ENCODE data around the gene MYRF.

MYRF gene

DNA sequence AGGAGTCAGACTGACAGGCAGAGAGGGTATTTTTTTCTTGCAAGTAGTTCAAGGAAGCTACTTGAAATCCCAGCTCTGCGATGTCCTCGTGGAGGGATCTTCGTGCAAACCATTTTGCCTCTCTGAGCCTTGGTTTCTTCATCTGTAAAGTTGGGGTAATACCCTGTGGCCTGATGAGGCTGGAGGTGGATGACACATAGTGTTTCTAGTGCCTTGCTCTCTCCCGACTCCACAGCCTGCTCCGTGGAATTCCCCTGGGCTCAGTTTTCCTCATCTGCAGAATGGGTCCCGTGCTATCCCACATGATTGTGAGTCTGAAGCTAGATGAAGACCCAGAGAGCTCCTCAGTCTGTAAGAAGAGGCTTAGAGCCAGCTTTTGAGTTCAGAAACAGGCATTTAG, 39.6 kb upstream of the MYRF start:
- TF ChIP-seq, protein P1, sequence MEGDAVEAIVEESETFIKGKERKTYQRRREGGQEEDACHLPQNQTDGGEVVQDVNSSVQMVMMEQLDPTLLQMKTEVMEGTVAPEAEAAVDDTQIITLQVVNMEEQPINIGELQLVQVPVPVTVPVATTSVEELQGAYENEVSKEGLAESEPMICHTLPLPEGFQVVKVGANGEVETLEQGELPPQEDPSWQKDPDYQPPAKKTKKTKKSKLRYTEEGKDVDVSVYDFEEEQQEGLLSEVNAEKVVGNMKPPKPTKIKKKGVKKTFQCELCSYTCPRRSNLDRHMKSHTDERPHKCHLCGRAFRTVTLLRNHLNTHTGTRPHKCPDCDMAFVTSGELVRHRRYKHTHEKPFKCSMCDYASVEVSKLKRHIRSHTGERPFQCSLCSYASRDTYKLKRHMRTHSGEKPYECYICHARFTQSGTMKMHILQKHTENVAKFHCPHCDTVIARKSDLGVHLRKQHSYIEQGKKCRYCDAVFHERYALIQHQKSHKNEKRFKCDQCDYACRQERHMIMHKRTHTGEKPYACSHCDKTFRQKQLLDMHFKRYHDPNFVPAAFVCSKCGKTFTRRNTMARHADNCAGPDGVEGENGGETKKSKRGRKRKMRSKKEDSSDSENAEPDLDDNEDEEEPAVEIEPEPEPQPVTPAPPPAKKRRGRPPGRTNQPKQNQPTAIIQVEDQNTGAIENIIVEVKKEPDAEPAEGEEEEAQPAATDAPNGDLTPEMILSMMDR (IDR thresholded peaks at IDR 0.05; ENCODE audit: unreplicated experiment in 3 of 3), result no peak
- peaks cover 16% of the 10 kb centered on the region for H3K27me3 Mint-ChIP-seq (ENCODE audit: low read depth)
- no peak overlapping the region for H3K4me3 Mint-ChIP-seq
- no peak overlapping the region for H3K27ac Mint-ChIP-seq
- peaks cover 15% of the 10 kb centered on the region for H3K4me1 Mint-ChIP-seq
- H3K36me3 Mint-ChIP-seq (ENCODE audit: low read depth), result no peaks in the 10 kb centered on the region
- no peaks in the 10 kb centered on the region for H3K9me3 Mint-ChIP-seq

DNA sequence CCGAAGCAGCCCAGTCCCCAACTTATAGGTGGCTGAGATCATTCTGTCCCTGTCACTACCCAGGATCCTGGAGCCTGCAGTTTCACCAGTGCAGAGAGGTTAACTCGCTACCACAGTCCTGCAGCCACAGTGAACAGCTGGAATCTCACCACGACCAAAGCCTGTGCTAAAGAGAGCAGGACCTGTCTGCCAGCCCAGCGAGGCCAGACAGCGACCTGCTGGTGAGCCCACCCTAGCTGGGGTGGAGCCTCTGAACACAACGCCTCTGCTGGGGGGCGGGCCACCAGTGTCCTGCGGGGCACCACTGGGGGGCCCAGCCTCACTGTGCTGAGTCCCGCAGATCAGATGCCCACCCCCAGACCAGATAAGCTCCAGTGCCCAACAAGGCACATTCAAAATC, 39.0 kb upstream of the MYRF start:
- H3K27me3 Mint-ChIP-seq (ENCODE audit: low read depth), result peaks cover 19% of the 10 kb centered on the region
- H3K4me3 Mint-ChIP-seq, result no peak overlapping the region
- no peak overlapping the region for H3K27ac Mint-ChIP-seq
- TF ChIP-seq, protein P1 (IDR thresholded peaks at IDR 0.05; ENCODE audit: unreplicated experiment in 3 of 3), result no peak
- H3K36me3 Mint-ChIP-seq (ENCODE audit: low read depth), result no peaks in the 10 kb centered on the region
- H3K9me3 Mint-ChIP-seq, result no peaks in the 10 kb centered on the region
- H3K4me1 Mint-ChIP-seq, result peaks cover 22% of the 10 kb centered on the region

DNA sequence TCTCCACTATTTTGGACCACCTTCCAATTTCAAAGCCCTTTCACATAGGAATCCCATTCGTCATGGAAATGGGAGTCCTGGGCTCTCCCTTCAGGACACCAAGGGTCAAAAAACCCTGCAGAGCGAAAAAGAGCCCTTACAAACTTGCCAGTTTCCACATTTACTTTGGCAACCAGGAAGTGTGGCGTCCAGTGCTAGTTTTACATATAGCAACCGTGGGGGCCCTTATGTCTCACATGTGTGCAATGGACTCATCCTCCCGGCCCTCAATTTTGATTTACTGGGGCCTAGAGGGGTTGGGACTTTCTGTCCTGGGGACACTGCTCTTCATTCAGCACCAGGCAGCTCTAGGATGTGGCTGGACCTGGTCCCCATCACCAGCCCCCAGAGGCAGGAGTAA, 38.5 kb upstream of the MYRF start:
- Mint-ChIP-seq H3K27ac (no peak overlapping the region), H3K4me1 (peaks cover 23% of the 10 kb centered on the region), H3K4me3 (no peak overlapping the region), H3K27me3 (ENCODE audit: low read depth) (peaks cover 19% of the 10 kb centered on the region), H3K36me3 (ENCODE audit: low read depth) (no peaks in the 10 kb centered on the region), H3K9me3 (no peaks in the 10 kb centered on the region)
- TF ChIP-seq, protein P1 (IDR thresholded peaks at IDR 0.05; ENCODE audit: unreplicated experiment in 3 of 3), result no peak

DNA sequence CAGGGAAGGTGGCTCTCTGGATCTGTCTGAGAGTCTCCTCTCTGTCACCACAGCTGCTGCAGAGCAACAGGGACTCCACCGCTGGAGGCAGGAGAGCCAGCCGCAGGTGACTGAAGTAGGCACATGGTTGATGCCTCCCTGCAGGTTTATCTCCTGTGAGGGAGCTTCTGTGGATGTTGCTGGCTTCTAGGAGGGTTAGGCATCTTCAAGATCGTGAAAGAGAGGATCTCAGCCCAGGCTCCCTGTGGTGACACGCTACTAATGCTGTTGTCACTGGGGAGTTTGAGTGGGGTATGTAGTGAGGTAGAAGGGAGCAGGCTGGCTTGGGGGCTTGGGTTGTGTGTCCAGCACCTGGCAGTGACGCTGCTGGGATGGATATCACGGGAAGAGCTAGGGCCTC, 38.1 kb upstream of the MYRF start:
- TF ChIP-seq, protein P1 (IDR thresholded peaks at IDR 0.05; ENCODE audit: unreplicated experiment in 3 of 3), result no peak
- H3K27me3 Mint-ChIP-seq (ENCODE audit: low read depth), result peaks cover 19% of the 10 kb centered on the region
- H3K9me3 Mint-ChIP-seq, result no peaks in the 10 kb centered on the region
- no peaks in the 10 kb centered on the region for H3K36me3 Mint-ChIP-seq (ENCODE audit: low read depth)
- peaks cover 23% of the 10 kb centered on the region for H3K4me1 Mint-ChIP-seq
- no peak overlapping the region for H3K27ac Mint-ChIP-seq
- no peak overlapping the region for H3K4me3 Mint-ChIP-seq

DNA sequence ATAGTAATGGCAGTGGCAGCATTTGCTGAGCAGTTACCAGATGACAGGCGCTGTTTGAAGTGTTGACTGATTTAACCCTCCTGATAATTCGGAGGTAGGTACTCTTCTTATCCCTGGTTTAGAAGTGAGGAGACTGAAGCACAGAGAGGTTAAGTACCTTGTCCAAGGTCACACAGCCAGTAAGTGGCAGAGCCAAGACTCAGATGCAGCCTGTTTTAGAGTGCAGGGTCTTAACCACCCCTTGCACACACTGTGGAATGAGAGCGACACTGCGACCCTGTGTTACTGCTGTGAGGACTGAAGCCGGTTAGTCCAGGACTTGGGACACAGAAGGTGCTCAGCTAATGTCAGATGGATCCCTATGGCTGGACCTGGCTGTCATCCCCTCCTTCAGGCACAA, 37.5 kb upstream of the MYRF start:
- TF ChIP-seq, protein P1 (IDR thresholded peaks at IDR 0.05; ENCODE audit: unreplicated experiment in 3 of 3), result no peak
- no peaks in the 10 kb centered on the region for H3K36me3 Mint-ChIP-seq (ENCODE audit: low read depth)
- H3K4me1 Mint-ChIP-seq, result peaks cover 23% of the 10 kb centered on the region
- H3K9me3 Mint-ChIP-seq, result no peaks in the 10 kb centered on the region
- H3K4me3 Mint-ChIP-seq, result no peak overlapping the region
- H3K27ac Mint-ChIP-seq, result no peak overlapping the region
- H3K27me3 Mint-ChIP-seq (ENCODE audit: low read depth), result peaks cover 19% of the 10 kb centered on the region

DNA sequence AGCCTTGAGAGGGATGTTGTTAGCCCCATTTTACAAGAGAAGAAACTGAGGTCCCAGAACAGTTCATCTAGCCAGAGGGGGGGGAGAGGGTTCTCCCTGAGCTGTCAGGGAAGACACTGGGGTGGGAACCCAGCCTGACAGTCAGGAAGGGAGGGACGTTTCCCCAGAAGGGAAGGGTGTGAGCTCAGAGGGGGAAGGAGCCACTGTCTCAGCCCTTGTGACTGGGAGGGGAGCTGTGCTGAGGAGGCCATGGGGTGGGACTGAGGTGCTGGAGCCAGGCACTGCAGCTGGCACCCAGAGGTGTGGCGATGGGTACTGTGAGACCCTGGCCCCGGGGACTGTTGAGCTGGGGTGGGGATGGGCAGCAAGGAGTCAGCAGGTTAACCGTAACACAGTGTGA, 36.6 kb upstream of the MYRF start:
- Mint-ChIP-seq H3K4me3 (peak overlapping the region in 2 of 3 experiments; percentile 19 to 29), H3K36me3 (ENCODE audit: low read depth) (no peaks in the 10 kb centered on the region), H3K27me3 (ENCODE audit: low read depth) (peaks cover 10% of the 10 kb centered on the region), H3K27ac (peak overlapping the region in 1 of 3 experiments; percentile 29), H3K9me3 (no peaks in the 10 kb centered on the region), H3K4me1 (peaks cover 18% of the 10 kb centered on the region)
- TF ChIP-seq, protein P1 (IDR thresholded peaks at IDR 0.05; ENCODE audit: unreplicated experiment in 3 of 3), result no peak

Data from nephron (organoid).